ENCODE results near the gene VARS1.

The VARS1 gene

GRCh38 chr6:31781244-31782125, 14.1 kb downstream of the VARS1 start:
- CTCF ChIA-PET, result interaction anchor here (1.0 to 4.6 kb wide), 3 partner anchors 10 to 15 kb away, joined by 5 to 31 read pairs (median 9); partner anchors contain the start of gene VARS1
- POLR2A ChIA-PET, result interaction anchor here (0.8 kb wide), 1 partner anchor 12 kb away, joined by 3 read pairs; no protein-coding TSS in a partner anchor
- TF ChIP-seq, protein P1, sequence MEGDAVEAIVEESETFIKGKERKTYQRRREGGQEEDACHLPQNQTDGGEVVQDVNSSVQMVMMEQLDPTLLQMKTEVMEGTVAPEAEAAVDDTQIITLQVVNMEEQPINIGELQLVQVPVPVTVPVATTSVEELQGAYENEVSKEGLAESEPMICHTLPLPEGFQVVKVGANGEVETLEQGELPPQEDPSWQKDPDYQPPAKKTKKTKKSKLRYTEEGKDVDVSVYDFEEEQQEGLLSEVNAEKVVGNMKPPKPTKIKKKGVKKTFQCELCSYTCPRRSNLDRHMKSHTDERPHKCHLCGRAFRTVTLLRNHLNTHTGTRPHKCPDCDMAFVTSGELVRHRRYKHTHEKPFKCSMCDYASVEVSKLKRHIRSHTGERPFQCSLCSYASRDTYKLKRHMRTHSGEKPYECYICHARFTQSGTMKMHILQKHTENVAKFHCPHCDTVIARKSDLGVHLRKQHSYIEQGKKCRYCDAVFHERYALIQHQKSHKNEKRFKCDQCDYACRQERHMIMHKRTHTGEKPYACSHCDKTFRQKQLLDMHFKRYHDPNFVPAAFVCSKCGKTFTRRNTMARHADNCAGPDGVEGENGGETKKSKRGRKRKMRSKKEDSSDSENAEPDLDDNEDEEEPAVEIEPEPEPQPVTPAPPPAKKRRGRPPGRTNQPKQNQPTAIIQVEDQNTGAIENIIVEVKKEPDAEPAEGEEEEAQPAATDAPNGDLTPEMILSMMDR (IDR thresholded peaks at IDR 0.05; ENCODE audit: control extremely low read depth, extremely low read depth, low read depth, missing control alignments), result no peak
- no peak for DNase-seq (ENCODE audit: extremely low spot score)

GRCh38 chr6:31780507-31781243, 14.9 kb downstream of the VARS1 start:
- TF ChIP-seq, protein P1 (IDR thresholded peaks at IDR 0.05; ENCODE audit: control extremely low read depth, extremely low read depth, low read depth, missing control alignments), result no peak
- CTCF ChIA-PET, result interaction anchor here (1.0 to 4.6 kb wide), 6 partner anchors 11 to 33 kb away, joined by 3 to 31 read pairs (median 6); partner anchors contain the start of gene VARS1

DNA sequence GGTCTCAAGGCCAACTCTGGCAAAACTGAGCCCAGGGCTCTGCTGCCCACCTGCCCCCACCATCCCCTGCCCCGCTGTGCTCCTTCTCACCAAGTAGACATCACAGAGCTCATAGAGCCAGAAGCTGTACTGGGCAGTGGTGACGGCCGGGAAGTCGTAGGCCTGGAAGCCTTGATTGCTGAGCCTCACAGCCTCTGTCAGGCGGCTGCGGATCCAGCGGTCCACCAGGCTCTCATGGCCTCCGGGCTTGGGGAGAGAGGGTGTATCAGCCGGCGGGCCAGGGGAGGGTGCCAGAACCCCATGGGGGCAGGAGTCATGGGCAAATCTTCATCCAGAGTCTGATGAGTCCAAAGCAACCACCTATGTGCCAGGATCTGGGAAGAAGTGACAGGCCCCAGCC, 15.6 kb downstream of the VARS1 start:
- ChIA-PET CTCF (interaction anchor here (1.3 to 4.6 kb wide), 5 partner anchors 10 to 32 kb away, joined by 3 to 31 read pairs (median 5); partner anchors contain the start of gene VARS1), POLR2A (no interaction called here)
- DNase-seq (ENCODE audit: extremely low spot score), result no peak
- TF ChIP-seq, protein P1 (IDR thresholded peaks at IDR 0.05; ENCODE audit: control extremely low read depth, extremely low read depth, low read depth, missing control alignments), result no peak

More at GRCh38 chr6:31780507-31781243, 14.9 kb downstream of the VARS1 start:
- DNase-seq (ENCODE audit: extremely low spot score), result no peak
- POLR2A ChIA-PET, result interaction anchor here (0.8 kb wide), 1 partner anchor 11 kb away, joined by 3 read pairs; no protein-coding TSS in a partner anchor

DNA sequence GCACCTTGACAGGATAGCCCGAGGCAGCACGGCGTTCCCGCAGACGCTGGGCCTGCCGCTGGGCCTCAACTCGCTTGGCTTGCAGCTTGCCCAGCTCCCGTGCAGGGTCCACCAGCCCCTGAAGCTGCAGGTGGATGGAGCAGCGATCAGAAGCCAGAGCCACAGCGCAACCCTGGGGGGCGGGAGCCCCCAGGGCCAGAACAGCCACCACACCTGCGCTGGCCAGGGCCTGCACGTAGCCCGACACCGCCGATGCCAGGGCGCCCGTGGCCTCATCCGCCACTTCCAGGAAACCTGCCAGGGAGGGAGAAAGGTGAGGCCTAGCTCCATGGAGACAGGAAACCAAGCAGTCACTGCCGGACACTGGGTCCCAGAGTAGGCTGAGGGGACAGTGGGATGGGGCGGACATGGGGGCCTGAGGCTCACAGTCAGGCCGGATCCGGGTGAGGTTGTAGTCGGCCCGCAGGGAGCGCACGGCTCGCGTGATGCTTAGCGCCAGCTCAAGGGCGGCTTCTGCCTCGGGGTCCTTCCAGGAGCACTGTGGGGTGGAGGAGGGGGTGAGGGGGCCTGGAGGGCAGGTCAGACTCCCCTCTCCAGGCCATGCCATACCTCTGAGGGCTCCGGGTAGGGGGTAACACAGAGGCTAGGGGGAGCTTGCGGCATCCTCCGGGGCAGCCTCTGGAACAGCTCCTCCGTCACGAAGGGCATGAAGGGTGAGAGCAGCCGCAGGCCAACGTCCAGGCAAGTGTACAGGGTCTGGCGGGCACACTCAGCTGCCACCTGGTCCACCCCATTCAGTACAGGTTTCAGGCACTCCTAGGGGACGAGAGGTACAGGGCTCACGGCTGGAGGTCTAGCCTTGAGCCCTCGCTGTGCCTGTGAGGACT, 16.3 kb downstream of the VARS1 start:
- TF ChIP-seq, protein P1 (IDR thresholded peaks at IDR 0.05; ENCODE audit: control extremely low read depth, extremely low read depth, low read depth, missing control alignments), result no peak
- ChIA-PET POLR2A (interaction anchor here (1.6 kb wide), 1 partner anchor 48 kb away, joined by 5 read pairs; the partner anchor contains the start of gene HSPA1B), CTCF (interaction anchor here (1.3 to 4.6 kb wide), 5 partner anchors 9 to 32 kb away, joined by 3 to 31 read pairs (median 5); partner anchors contain the start of gene VARS1)
- no peak for DNase-seq (ENCODE audit: extremely low spot score)

GRCh38 chr6:31778193-31778592, 17.4 kb downstream of the VARS1 start:
- CTCF ChIA-PET, result interaction anchor here (1.0 to 4.6 kb wide), 4 partner anchors 8 to 48 kb away, joined by 3 to 31 read pairs (median 6); no protein-coding TSS in a partner anchor
- no peak for DNase-seq (ENCODE audit: extremely low spot score)
- POLR2A ChIA-PET, result interaction anchor here (1.6 kb wide), 1 partner anchor 49 kb away, joined by 5 read pairs; the partner anchor contains the start of gene HSPA1B
- TF ChIP-seq, protein P1 (IDR thresholded peaks at IDR 0.05; ENCODE audit: control extremely low read depth, extremely low read depth, low read depth, missing control alignments), result no peak
